Caco-2 (cell line): ENCODE data around the gene DTX3. TPM values are rescaled to one million over a fixed set of nuclear protein-coding genes. Genes with fewer than 3 reads are reported as not detected.

Source experiments
- BruUV-seq: library from RNA; stranded (reverse); fragments of 400-500 nt; replicated peaks from 2 replicates; lab custom pipeline; 2021; lab: Mats Ljungman, UMichigan
- CTCF ChIA-PET: fragments of 300-600 bp; sonication (Branson Sonifier 250); formaldehyde crosslinking; loops from one replicate; lab custom pipeline; 2022; ENCODE audit warnings: antibody characterized with exemption; lab: Charles Lee
- POLR2A ChIA-PET: fragments of 300-600 bp; sonication (Branson Sonifier 250); formaldehyde crosslinking; loops from one replicate; lab custom pipeline; 2022; ENCODE audit warnings: antibody characterized with exemption; lab: Charles Lee
- DNase-seq, 2 experiments: peaks; one replicate each; pipeline versions ENCODE4 v3.0.0 to v3.0.0-alpha.2; 2020 to 2022
- H3K27me3 ChIP-seq: replicated peaks from 2 replicates; pipeline ENCODE4 v1.6.0; 2011; ENCODE audit warnings: low read length; ENCODE audit not compliant: control insufficient read depth, insufficient read depth
- H3K36me3 ChIP-seq: 2 replicates; pipeline ENCODE4 v1.5.1; 2011; ENCODE audit warnings: low read length; ENCODE audit not compliant: control insufficient read depth, insufficient read depth
- H3K4me1 ChIP-seq: fragments of 250-450 bp; sonication (Bioruptor Pico); 2 replicates; pipeline ENCODE4 v1.5.1; 2020; ENCODE audit warnings: mild to moderate bottlenecking
- H3K4me3 ChIP-seq: 2 replicates; pipeline ENCODE4 v1.5.1; 2011; ENCODE audit warnings: low read depth, mild to moderate bottlenecking, control low read depth, low read length
- H3K9me3 ChIP-seq: fragments of 250-450 bp; sonication (Bioruptor Pico); 2 replicates; pipeline ENCODE4 v1.5.1; 2020; ENCODE audit warnings: mild to moderate bottlenecking, moderate library complexity
- H3K27ac Mint-ChIP-seq: one replicate; pipeline ENCODE4 v1.8.0; 2022; ENCODE audit warnings: mixed read lengths; ENCODE audit not compliant: unreplicated experiment
- H3K27me3 Mint-ChIP-seq: one replicate; pipeline ENCODE4 v1.8.0; 2022; ENCODE audit warnings: mixed read lengths; ENCODE audit not compliant: insufficient read depth, unreplicated experiment
- H3K36me3 Mint-ChIP-seq: one replicate; pipeline ENCODE4 v1.8.0; 2022; ENCODE audit warnings: mild to moderate bottlenecking, mixed read lengths; ENCODE audit not compliant: insufficient read depth, unreplicated experiment
- H3K4me1 Mint-ChIP-seq: one replicate; pipeline ENCODE4 v1.8.0; 2022; ENCODE audit warnings: low read depth, mixed read lengths; ENCODE audit not compliant: unreplicated experiment
- H3K4me3 Mint-ChIP-seq: one replicate; pipeline ENCODE4 v1.8.0; 2022; ENCODE audit warnings: mild to moderate bottlenecking, moderate library complexity, mixed read lengths; ENCODE audit not compliant: unreplicated experiment
- H3K9me3 Mint-ChIP-seq: one replicate; pipeline ENCODE4 v1.8.0; 2022; ENCODE audit warnings: mixed read lengths; ENCODE audit not compliant: unreplicated experiment
- intact Hi-C: fragments of 100-400 bp; cut with micrococcal nuclease; formaldehyde crosslinking; loops from one replicate; pipeline ENCODE4 v1.10.0; 2022; ENCODE audit not compliant: unreplicated experiment
- total RNA-seq: library from RNA; stranded (reverse); gene quantifications from 2 replicates; pipeline ENCODE4 v1.2.3, GENCODE V29; 2022
- TF ChIP-seq, protein P1 (sequence below), 2 experiments: fragments of 200-600 bp in 1 of 2; IDR thresholded peaks; 1 replicate in 1 of 2; 2 replicates in 1 of 2; pipeline versions ENCODE4 v1.5.1 to v1.8.0; 2011 to 2022; ENCODE audit warnings: antibody characterized with exemption in 1 of 2, control low read depth in 1 of 2, inconsistent platforms in 1 of 2, low read depth in 1 of 2, low read length in 1 of 2, mild to moderate bottlenecking in 1 of 2, moderate library complexity in 1 of 2; ENCODE audit not compliant: insufficient read depth in 1 of 2, severe bottlenecking in 1 of 2, unreplicated experiment in 1 of 2

The DTX3 gene
- total RNA-seq, 1 experiment from 2014 or later: 20.4 TPM

DNA sequence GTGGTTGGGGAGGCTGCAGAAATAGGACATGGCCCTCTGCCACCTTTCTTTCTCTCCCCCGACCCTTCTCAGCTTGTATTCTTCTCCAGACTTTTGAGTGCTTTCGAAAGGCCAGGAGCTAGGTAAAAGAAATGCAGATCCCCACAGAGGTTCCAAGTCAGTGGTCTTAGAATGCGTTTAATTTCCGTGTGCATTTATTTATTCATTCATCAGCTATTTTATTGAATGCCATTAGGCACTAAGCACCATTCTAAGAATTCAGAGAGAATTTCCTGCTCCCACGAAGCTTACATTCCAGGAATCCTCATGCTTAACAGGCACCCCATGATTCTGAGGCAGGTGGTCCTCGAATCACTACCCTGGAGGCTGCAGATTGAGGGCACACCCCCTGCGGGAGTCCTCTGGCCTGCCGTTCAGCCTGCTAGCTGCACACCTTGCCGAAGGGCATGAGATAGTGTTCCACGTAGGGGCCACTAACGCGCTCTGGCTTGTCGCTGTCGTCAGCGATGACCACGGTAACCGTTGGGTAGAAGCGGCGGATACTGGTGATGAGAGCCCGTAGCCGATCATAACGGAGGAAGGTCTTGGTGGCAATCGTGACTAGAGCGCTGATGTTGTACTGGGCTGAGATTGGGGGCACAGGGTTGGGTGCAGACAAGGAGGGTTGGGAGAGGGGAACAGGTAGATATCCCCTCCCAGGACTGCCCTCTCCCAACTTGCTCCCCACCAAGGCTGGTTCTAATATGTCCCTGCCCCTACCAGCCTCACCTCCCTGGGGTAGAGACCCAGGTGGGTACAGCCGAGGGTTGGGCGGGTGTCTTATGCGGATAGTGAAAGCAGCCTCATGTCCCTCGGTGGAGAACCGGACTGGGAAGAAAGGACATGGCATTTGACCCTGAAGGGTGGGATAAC is 23.9 kb downstream of the DTX3 start:
- Mint-ChIP-seq H3K4me3 (no peak overlapping the region), H3K36me3 (no peaks in the 10 kb centered on the region), H3K27ac (no peak overlapping the region), H3K4me1 (peaks cover 4% of the 10 kb centered on the region), H3K9me3 (no peaks in the 10 kb centered on the region), H3K27me3 (peaks cover 8% of the 10 kb centered on the region)
- no peaks in the 10 kb centered on the region for H3K36me3 ChIP-seq
- H3K9me3 ChIP-seq: no peaks in the 10 kb centered on the region
- TF ChIP-seq, protein P1, sequence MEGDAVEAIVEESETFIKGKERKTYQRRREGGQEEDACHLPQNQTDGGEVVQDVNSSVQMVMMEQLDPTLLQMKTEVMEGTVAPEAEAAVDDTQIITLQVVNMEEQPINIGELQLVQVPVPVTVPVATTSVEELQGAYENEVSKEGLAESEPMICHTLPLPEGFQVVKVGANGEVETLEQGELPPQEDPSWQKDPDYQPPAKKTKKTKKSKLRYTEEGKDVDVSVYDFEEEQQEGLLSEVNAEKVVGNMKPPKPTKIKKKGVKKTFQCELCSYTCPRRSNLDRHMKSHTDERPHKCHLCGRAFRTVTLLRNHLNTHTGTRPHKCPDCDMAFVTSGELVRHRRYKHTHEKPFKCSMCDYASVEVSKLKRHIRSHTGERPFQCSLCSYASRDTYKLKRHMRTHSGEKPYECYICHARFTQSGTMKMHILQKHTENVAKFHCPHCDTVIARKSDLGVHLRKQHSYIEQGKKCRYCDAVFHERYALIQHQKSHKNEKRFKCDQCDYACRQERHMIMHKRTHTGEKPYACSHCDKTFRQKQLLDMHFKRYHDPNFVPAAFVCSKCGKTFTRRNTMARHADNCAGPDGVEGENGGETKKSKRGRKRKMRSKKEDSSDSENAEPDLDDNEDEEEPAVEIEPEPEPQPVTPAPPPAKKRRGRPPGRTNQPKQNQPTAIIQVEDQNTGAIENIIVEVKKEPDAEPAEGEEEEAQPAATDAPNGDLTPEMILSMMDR (IDR thresholded peaks at IDR 0.05; ENCODE audit: insufficient read depth in 1 of 2, low read depth in 1 of 2, low read length in 1 of 2, severe bottlenecking in 1 of 2, unreplicated experiment in 1 of 2): no peak
- no peak overlapping the region for H3K4me3 ChIP-seq
- no peak for DNase-seq
- ChIA-PET POLR2A (no interaction called here), CTCF (interaction anchor here (0.5 kb wide), 1 partner anchor 94 kb away, joined by 3 read pairs; no protein-coding TSS in a partner anchor)
- no TSS peak for BruUV-seq
- no peaks in the 10 kb centered on the region for H3K4me1 ChIP-seq
- H3K27me3 ChIP-seq: no peaks in the 10 kb centered on the region
- intact Hi-C loops: no loop called here

DNA sequence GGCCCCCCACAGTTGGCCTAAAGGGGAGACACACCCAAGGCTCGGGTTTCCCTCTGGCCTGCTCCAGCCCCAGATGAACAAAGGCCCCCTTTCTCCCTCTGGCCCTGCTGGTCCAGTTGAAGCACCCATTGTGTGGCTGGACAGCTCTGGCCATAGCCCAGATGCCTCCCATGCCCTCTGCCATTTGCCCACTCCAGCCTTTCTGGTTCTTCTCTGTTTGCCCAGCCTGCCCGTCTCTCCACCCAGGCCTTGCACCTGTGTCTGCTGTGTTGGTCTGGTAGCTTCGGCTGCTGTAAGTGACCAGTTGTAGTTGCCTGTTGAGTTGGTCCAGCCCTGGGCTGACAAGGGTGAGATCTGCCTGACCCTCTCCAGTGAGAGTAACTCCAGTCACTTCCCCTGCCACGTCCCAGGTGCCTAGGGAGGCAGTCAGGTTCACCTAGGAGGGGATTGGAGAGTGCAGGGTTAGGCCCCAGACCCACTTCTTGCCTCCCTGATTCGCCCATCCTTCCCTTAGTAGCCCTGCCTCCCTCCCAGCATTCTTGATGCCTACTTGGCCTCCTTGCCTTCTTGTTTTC is 25.4 kb downstream of the DTX3 start:
- CTCF ChIA-PET: no interaction called here
- intact Hi-C loops: no loop called here

GRCh38 chr12:57630891-57631433 is 26.3 kb downstream of the DTX3 start:
- H3K4me3 Mint-ChIP-seq: no peak overlapping the region
- H3K4me1 ChIP-seq: no peaks in the 10 kb centered on the region
- no peak for DNase-seq
- H3K36me3 Mint-ChIP-seq: no peaks in the 10 kb centered on the region
- POLR2A ChIA-PET: no interaction called here
- no TSS peak for BruUV-seq
- intact Hi-C loops: no loop called here
- H3K27me3 ChIP-seq: no peaks in the 10 kb centered on the region
- H3K27ac Mint-ChIP-seq: no peak overlapping the region
- no peaks in the 10 kb centered on the region for H3K27me3 Mint-ChIP-seq
- no peaks in the 10 kb centered on the region for H3K9me3 ChIP-seq
- no peak overlapping the region for H3K4me3 ChIP-seq
- H3K36me3 ChIP-seq: no peaks in the 10 kb centered on the region
- H3K9me3 Mint-ChIP-seq: no peaks in the 10 kb centered on the region
- CTCF ChIA-PET: interaction anchor here (1.0 kb wide), 1 partner anchor 48 kb away, joined by 3 read pairs; no protein-coding TSS in a partner anchor
- TF ChIP-seq, protein P1 (IDR thresholded peaks at IDR 0.05; ENCODE audit: insufficient read depth in 1 of 2, low read depth in 1 of 2, low read length in 1 of 2, severe bottlenecking in 1 of 2, unreplicated experiment in 1 of 2): no peak
- peaks cover 5% of the 10 kb centered on the region for H3K4me1 Mint-ChIP-seq

More for the DNA sequence above, 25.4 kb downstream of the DTX3 start:
- H3K36me3 ChIP-seq: no peaks in the 10 kb centered on the region
- peaks cover 1% of the 10 kb centered on the region for H3K27me3 Mint-ChIP-seq
- no peaks in the 10 kb centered on the region for H3K4me1 ChIP-seq
- no peaks in the 10 kb centered on the region for H3K36me3 Mint-ChIP-seq
- TF ChIP-seq, protein P1 (IDR thresholded peaks at IDR 0.05; ENCODE audit: insufficient read depth in 1 of 2, low read depth in 1 of 2, low read length in 1 of 2, severe bottlenecking in 1 of 2, unreplicated experiment in 1 of 2): no peak
- no peaks in the 10 kb centered on the region for H3K9me3 ChIP-seq
- H3K4me1 Mint-ChIP-seq: peaks cover 5% of the 10 kb centered on the region
- H3K27ac Mint-ChIP-seq: no peak overlapping the region
- no peaks in the 10 kb centered on the region for H3K27me3 ChIP-seq
- no peak overlapping the region for H3K4me3 ChIP-seq
- H3K9me3 Mint-ChIP-seq: no peaks in the 10 kb centered on the region
- POLR2A ChIA-PET: interaction anchor here (0.6 kb wide), 1 partner anchor 114 kb away, joined by 3 read pairs; no protein-coding TSS in a partner anchor
- no peak overlapping the region for H3K4me3 Mint-ChIP-seq
- no TSS peak for BruUV-seq
- no peak for DNase-seq
